ENCODE data around the gene SNAI3. TPM values are rescaled to one million over a fixed set of nuclear protein-coding genes. Genes with fewer than 3 reads are reported as not detected.

The SNAI3 gene
- total RNA-seq, 2 experiments from 2014 or later = 14.4 to 15.0 TPM

DNA sequence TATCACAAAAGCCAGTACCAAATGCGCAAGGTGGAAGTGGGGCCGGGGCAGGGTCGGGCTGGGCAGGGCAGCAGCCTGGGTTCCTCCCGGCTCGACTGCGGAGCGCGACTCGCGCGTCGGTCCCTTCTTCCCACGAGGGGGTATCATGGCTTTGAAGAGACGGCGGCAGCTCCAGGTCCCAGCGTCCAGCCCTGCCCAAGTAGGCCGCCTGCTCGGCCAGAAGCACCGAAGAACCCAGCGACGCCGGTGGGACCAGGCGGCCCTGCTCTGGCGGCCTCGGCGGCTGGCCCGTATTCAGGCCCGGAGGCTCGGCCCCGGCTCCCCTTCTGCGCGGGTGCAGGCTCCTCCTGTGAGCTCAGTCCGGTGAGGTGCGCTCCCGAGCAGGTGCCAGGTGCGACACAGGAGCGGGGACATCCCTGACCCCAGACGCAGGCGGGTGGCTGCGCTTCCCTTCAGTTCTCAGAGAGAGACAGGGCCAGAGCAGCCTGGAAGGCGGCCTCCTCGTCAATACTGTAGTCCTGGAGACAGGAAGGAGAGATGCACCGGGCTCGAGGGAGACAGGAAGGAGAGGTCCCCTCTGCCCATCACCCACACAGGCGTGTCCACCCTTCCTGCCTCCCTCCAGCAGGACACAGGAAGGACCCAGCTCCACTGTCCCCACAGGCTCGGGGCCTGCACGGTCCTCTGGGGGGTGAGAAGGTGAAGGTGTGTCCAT lies 11.0 kb upstream of the SNAI3 start:
- Mint-ChIP-seq H3K4me3 (peak overlapping the region; percentile 16), H3K27ac (peak overlapping the region; percentile 67)
- no peak for ATAC-seq (ENCODE audit: low read depth)

DNA sequence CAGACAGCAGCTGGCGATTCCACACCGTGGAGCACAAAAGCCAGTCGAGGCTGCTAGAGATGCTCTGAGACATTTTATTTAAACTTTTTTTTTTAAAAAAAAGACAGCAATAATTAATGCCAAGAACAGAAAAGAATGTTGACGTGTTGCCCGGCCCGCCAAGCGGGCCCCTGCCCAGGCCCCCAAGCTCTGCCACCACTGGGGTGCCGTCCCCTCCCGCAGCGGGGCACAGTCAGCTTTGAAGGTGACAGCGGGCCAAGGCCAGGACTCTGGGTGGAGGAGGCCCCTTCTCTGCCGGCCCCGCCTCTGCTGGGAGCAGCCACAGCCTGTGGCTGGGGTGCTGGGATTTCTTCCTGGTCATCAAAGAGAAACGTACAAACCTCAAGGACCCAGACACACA lies 10.1 kb upstream of the SNAI3 start:
- no peak overlapping the region for H3K4me3 Mint-ChIP-seq
- no peaks in the 10 kb centered on the region for H3K9me3 Mint-ChIP-seq
- POLR2A ChIA-PET = no interaction called here
- no peaks in the 10 kb centered on the region for H3K27me3 Mint-ChIP-seq
- no peak for ATAC-seq (ENCODE audit: low read depth)
- H3K36me3 Mint-ChIP-seq = peaks cover 21% of the 10 kb centered on the region
- H3K4me1 Mint-ChIP-seq = peaks cover 32% of the 10 kb centered on the region
- H3K27ac Mint-ChIP-seq = no peak overlapping the region
- DNase-seq = no peak

More for the DNA sequence above, 11.0 kb upstream of the SNAI3 start:
- Mint-ChIP-seq H3K36me3 (peaks cover 22% of the 10 kb centered on the region), H3K4me1 (peaks cover 28% of the 10 kb centered on the region), H3K27me3 (no peaks in the 10 kb centered on the region), H3K9me3 (no peaks in the 10 kb centered on the region)
- POLR2A ChIA-PET = interaction anchor here (0.7 to 1.4 kb wide), 4 partner anchors 9 to 53 kb away, joined by 3 to 4 read pairs (median 4); partner anchors contain the start of genes CTU2 and RNF166
- no peak for DNase-seq

DNA sequence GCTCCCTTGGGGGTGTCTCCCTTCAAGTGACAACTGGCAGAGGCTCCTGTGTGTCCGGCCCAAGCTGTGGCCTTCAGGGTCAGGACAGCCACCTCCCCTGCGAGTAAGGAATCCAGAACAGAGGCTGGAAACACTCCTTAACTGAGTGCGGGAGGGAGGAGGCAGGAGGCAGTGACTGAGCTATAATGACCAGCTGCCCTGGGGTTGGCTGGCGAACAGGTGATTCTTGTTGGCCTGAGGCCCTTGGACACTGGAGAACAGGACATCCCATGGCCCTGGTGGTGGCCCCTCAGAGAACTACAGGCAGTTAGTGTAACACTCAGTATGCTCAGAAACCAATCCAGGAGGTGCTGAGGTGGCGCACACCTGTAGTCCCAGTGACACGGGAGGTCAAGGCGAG lies 9.4 kb upstream of the SNAI3 start:
- POLR2A ChIA-PET = interaction anchor here (1.0 kb wide), 1 partner anchor 8 kb away, joined by 3 read pairs; no protein-coding TSS in a partner anchor
- no peaks in the 10 kb centered on the region for H3K27me3 Mint-ChIP-seq

DNA sequence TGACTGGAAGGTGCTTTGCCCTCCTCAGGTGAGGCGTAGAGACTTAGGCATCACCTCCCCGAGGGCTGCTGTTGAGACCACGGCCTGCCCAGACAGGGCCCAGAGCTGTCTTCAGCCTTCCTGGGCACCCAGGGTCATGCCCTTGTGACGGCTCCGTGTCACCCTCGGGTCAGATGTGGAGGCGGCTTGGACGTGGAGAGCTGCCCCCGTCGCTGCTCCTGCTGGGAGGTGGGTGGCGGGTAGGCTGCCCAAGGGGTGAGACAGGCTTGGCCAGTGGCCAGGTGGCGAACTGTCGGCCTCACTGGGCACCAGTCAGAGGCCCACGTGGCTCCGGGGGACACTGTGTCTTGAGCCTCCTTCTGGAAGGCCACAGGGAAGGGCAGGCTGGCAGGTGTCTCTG lies 8.9 kb upstream of the SNAI3 start:
- no peak for DNase-seq
- H3K4me3 Mint-ChIP-seq = no peak overlapping the region
- peaks cover 38% of the 10 kb centered on the region for H3K4me1 Mint-ChIP-seq
- ATAC-seq (ENCODE audit: low read depth) = no peak
- H3K36me3 Mint-ChIP-seq = peaks cover 16% of the 10 kb centered on the region
- H3K9me3 Mint-ChIP-seq = no peaks in the 10 kb centered on the region
- no peak overlapping the region for H3K27ac Mint-ChIP-seq
- POLR2A ChIA-PET = interaction anchor here (1.0 kb wide), 1 partner anchor 9 kb away, joined by 3 read pairs; no protein-coding TSS in a partner anchor
- H3K27me3 Mint-ChIP-seq = no peaks in the 10 kb centered on the region

More for the DNA sequence above, 9.4 kb upstream of the SNAI3 start:
- no peak for DNase-seq
- Mint-ChIP-seq H3K36me3 (peaks cover 16% of the 10 kb centered on the region), H3K9me3 (no peaks in the 10 kb centered on the region), H3K27ac (no peak overlapping the region), H3K4me1 (peaks cover 33% of the 10 kb centered on the region), H3K4me3 (no peak overlapping the region)
- ATAC-seq (ENCODE audit: low read depth) = no peak

DNA sequence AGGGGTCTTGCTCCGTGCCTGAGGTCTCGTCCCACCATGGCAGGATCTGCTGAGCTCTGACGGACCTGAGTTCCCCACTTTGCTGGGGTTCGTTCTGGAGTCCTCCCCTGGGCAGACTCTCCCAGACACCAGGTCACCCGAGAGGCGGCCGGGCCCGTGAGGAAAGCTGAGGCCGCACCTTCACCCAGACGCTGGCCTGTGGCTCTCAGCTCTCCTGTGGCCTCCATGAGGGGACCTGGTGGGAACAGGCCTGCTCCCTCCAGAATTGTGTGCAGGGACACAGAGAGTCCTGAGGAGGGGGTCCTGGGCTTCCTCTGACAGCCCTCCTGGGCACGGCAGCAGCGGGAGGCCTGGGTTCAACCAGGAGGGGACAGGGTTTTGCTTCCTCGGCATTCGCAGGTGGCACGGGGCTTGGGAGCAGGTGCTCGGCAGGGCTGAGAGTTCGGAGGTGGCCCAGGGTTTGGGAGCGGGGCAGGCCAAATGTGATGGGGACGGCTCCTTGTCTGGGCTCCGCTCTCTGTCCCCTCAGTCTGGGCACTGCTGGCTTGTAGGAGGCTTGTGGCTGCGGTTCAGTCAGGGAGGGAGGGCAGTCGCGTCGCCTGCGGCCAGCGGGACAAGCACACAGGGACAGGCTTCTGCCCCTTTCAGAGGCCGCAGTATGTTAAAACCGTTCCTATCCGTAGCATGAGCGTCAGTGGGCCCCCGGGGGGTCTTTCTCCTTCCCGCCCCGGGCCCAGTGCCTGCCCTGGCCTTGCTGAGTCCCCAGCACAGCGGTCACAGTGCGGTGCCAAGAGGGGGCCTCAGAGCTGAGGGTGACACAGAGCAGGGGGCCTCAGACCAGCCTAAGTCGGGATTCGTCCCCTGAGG lies 8.1 kb upstream of the SNAI3 start:
- Mint-ChIP-seq H3K4me1 (peaks cover 32% of the 10 kb centered on the region), H3K27me3 (no peaks in the 10 kb centered on the region), H3K9me3 (no peaks in the 10 kb centered on the region), H3K27ac (peak overlapping the region; percentile 79), H3K4me3 (no peak overlapping the region), H3K36me3 (peaks cover 11% of the 10 kb centered on the region)
- POLR2A ChIA-PET = interaction anchor here (1.0 to 4.0 kb wide), 4 partner anchors 7 to 32 kb away, joined by 3 to 45 read pairs (median 14); partner anchors contain the start of gene MVD
- no peak for ATAC-seq (ENCODE audit: low read depth)
- DNase-seq = no peak

DNA sequence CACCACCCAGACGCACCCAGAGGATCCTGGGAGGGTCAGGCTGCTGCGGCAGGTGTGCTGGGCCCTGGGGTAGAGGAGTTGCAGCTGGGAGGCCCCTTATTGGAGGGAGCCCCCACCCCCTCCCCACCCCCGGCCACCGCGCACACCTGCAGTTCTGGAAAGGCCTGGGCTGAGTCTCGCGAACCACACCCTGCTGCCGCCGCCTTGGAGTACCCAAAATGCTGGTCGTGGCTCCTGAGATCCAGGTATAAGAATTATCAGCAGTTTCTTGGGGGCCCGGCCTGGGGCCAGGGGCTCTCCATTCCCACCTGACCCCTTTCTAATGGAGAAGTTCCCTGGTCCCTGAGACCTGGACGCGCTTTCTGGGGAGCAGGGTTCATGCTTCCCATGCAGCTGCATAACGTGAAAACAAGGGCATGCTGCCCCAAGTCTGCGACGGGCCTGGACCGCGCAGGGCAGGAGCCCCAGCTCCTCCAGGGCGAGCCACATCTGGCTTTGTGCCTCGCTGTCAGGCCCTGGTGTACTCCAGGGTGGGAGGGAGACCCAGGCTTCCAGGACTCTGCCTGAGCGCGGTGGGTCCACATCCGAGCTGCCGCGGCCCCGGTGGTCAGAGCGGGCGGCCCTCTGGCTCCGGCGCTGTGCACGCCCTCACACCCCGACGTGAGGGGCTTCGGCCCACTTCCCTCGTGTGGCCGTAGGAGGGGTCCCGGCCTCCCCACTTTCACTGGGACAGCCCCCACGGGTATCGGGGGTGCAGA lies 7.3 kb upstream of the SNAI3 start:
- Mint-ChIP-seq H3K4me1 (peaks cover 37% of the 10 kb centered on the region), H3K27me3 (no peaks in the 10 kb centered on the region), H3K9me3 (no peaks in the 10 kb centered on the region), H3K36me3 (peaks cover 11% of the 10 kb centered on the region), H3K27ac (peak overlapping the region; percentile 90), H3K4me3 (no peak overlapping the region)
- DNase-seq (no peak), ATAC-seq (ENCODE audit: low read depth) (no peak)
- POLR2A ChIA-PET = interaction anchor here (0.5 to 4.0 kb wide), 4 partner anchors 8 to 54 kb away, joined by 3 to 45 read pairs (median 14); partner anchors contain the start of gene MVD

DNA sequence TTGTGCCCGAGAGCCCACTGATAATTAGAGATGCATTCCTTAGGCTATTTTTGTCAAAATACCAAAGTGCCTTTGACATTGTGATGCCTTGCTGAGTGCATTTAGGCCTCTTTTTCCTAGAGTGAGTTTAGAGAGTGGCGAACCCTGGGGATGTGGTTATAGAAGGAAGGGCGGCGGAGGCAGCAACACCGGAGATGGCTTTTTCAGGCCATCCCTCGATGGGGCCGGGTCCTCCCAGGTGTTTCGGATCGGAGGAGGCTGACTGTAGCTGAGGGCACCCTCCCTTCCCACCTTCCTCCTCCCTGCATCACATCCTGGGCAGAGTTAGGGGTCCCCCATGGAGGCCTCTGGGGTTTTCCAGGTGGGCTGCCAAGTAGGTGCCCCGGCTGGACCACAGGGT lies 6.6 kb upstream of the SNAI3 start:
- DNase-seq (no peak), ATAC-seq (ENCODE audit: low read depth) (peak; percentile 31)
- Mint-ChIP-seq H3K4me3 (peak overlapping the region; percentile 68), H3K4me1 (peaks cover 35% of the 10 kb centered on the region), H3K27ac (peak overlapping the region; percentile 90), H3K9me3 (no peaks in the 10 kb centered on the region), H3K27me3 (peaks cover 1% of the 10 kb centered on the region), H3K36me3 (peaks cover 7% of the 10 kb centered on the region)
- POLR2A ChIA-PET = interaction anchor here (0.6 to 4.0 kb wide), 8 partner anchors 8 to 102 kb away, joined by 3 to 45 read pairs (median 4); partner anchors contain the start of genes CTU2, CYBA, MVD and RNF166

DNA sequence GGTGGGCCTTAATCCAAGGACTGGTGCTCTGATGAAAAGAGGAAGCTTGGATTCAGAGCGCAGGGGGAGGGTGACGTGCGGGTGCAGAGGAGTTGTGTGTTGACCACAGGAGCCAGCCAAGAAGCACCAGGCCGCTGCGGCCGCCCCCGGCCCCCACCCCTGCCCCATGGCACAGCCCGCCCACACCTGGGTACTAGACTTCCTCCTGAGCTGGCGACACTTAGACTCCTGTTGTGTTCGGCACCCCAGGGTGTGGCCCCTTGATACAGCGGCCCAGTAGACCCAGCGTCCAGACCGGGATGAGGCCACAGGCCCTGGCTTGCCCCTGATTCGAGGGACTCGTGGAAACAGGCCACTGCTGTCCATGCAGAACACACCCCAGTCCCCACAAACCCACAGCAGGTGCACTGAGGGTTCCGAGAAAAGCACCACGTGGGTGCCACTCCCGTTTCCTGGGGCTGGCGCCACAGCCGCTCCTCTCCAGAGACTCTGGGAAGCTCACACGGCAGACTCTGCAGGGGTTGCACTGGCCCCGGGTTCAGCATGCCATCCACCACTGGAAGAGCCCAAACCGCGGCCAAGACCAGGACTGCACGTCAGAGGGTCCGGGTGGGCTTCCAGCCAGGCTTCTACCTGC lies 5.7 kb upstream of the SNAI3 start:
- peak; percentile 69 for DNase-seq

DNA sequence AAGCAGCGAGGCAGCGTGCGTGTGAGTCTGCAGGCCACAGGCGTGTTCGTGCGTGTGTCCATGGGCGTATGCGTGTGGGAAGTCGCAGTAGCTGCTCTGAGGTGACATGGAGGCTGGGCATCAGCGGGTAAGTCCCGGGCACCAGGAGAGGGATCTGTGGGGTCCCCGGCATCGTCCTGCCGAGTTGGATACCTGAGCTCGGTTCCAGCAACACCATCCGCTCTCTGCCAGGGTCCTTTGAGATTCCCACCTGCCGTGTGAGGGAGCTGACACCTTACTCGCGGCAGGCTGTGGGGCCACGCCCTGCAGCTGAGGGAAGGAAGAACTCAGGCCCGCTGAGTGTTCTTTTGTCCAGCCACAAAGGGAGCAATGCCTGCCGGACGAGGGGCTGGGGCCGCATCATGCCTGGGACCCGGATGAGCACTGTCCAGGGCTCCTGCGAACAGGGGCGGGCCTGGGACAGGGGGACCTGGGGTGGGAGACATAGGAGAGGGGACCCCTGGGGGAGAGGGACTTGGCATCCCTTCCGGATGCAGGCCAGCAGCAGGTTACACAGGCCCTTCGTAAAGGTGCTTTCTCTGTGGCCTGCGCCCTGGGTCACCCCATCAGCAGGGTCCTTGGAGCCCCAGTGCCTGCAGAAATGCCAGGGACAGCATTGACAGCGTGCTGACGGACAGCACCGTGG lies 5.0 kb upstream of the SNAI3 start:
- Mint-ChIP-seq H3K27ac (peak overlapping the region; percentile 90), H3K4me1 (peaks cover 31% of the 10 kb centered on the region), H3K36me3 (peaks cover 3% of the 10 kb centered on the region), H3K9me3 (no peaks in the 10 kb centered on the region), H3K27me3 (peaks cover 1% of the 10 kb centered on the region), H3K4me3 (peak overlapping the region; percentile 21)
- ATAC-seq (ENCODE audit: low read depth) = no peak
- POLR2A ChIA-PET = interaction anchor here (3.6 to 4.0 kb wide), 2 partner anchors 10 to 13 kb away, joined by 25 to 45 read pairs; no protein-coding TSS in a partner anchor
- DNase-seq = no peak

More for the DNA sequence above, 5.7 kb upstream of the SNAI3 start:
- Mint-ChIP-seq H3K9me3 (no peaks in the 10 kb centered on the region), H3K27me3 (peaks cover 1% of the 10 kb centered on the region), H3K27ac (peak overlapping the region; percentile 90), H3K4me1 (peaks cover 31% of the 10 kb centered on the region), H3K36me3 (peaks cover 3% of the 10 kb centered on the region), H3K4me3 (peak overlapping the region; percentile 68)
- POLR2A ChIA-PET = interaction anchor here (0.6 to 4.0 kb wide), 8 partner anchors 9 to 103 kb away, joined by 3 to 45 read pairs (median 4); partner anchors contain the start of genes CTU2, CYBA, MVD and RNF166
- ATAC-seq (ENCODE audit: low read depth) = peak; percentile 61

DNA sequence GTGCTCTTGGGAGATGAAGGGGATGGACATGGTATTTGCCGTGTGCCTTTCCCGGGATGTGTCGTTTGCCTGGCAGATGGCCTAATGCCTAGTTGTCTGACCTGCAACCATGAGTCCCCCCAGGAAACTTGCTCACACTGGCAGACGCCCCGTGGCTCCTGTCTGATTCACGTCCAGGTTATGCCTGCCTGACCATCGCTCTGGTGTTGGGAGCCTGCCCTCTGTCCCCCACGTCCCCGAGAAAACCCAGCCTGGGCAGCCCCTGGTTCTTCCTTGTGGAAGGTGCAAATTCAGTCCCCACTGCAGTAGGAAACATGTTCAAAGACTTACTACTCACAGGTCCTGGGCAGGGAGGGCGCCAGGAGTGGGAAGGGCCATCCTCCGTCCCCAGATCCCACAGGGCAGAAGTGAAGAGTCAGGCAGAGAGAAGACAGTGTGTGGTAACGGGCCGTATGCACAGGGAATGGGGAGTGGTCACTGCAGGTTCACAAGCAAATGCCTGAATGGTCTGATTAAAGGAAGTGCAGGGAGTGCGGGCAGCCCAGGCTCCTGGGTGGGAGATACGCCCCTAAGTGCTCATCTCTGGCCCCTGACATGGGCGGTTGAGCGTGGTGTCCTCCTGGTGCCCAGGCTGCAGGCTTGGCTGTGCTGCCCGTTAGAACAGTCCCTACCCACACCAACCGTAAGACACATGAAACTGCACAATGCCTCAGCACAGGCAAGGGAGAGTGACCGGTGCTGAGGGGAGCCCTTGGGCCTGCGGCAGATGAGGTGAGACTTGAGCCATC lies 4.2 kb upstream of the SNAI3 start:
- peak overlapping the region; percentile 21 for H3K4me3 Mint-ChIP-seq
- DNase-seq (no peak), ATAC-seq (ENCODE audit: low read depth) (no peak)
- peak overlapping the region; percentile 67 for H3K27ac Mint-ChIP-seq
- peaks cover 31% of the 10 kb centered on the region for H3K4me1 Mint-ChIP-seq
- H3K27me3 Mint-ChIP-seq = peaks cover 1% of the 10 kb centered on the region
- H3K36me3 Mint-ChIP-seq = peaks cover 3% of the 10 kb centered on the region
- no peaks in the 10 kb centered on the region for H3K9me3 Mint-ChIP-seq
- POLR2A ChIA-PET = interaction anchor here (3.6 to 4.0 kb wide), 2 partner anchors 11 to 14 kb away, joined by 25 to 45 read pairs; no protein-coding TSS in a partner anchor
